ENCODE data around the gene GNG8. TPM values are rescaled to one million over a fixed set of nuclear protein-coding genes. Genes with fewer than 3 reads are reported as not detected.

Gene GNG8
- total and polyA plus RNA-seq, 2 donors (not counting 1 experiment from before 2014, with no cell fraction given), result 6.7 TPM; not detected in 1

DNA sequence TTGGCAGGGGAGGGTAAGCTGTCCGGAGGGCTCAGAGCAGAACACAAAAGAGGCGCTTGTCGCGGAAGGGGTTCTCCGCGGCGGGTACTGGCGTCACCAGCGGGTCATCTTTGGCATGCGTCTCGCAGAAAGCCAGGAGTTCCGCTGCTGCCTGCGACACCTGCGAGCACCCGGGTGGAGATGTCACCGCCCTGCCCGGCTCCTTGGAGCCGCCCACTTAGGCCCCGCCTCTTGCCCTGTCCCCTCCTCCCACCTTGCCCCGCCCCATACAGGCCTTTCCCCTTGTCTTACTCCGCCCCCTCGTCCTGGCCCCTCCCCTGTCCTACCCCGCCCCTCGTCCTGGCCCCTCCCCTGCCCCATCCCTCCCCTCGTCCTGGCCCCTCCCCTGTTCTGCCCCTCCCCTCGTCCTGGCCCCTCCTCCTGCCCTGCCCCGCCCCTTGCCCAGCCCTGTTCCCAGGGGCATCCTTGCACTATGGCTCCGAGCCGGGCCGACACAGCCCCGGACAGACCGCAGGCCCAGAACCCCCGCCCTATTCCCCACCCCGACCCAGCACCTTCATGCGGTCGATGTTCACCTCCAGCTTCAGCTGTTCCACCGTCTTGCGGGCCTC, 1.9 kb downstream of the GNG8 start:
- H3K27me3 Mint-ChIP-seq, result peaks cover 7% of the 10 kb centered on the region
- H3K27ac Mint-ChIP-seq, result peak overlapping the region; percentile 71
- Histone ChIP-seq H3K9me3 (ENCODE audit: control extremely low read depth in 1 of 3, control insufficient read depth in 2 of 3, insufficient read depth in 1 of 3, low read length in 2 of 3) (peaks cover 0 to 5% (median 0%) of the 10 kb centered on the region in 3 donors), H3K27ac (ENCODE audit: low read length in 2 of 2) (peak overlapping the region; percentile 73 to 79), H3K79me2 (ENCODE audit: control insufficient read depth, insufficient read depth, low read length) (no peaks in the 10 kb centered on the region), H3K9ac (ENCODE audit: low read length) (peak overlapping the region; percentile 61), H3K4me3 (ENCODE audit: control extremely low read depth in 1 of 5, extremely low read depth in 1 of 5, insufficient read depth in 1 of 5, low read depth in 2 of 5, low read length in 4 of 5) (peak overlapping the region in 4 of 5 experiments; percentile 35 to 57 (median 52)), H3K36me3 (replicated peaks in 1 of 2; ENCODE audit: control extremely low read depth in 1 of 2, control insufficient read depth in 1 of 2, extremely low read depth in 1 of 2, insufficient read depth in 2 of 2, low read length in 1 of 2) (no peaks in the 10 kb centered on the region), H3K27me3 (replicated peaks in 1 of 4; ENCODE audit: control extremely low read depth in 1 of 4, control insufficient read depth in 3 of 4, insufficient read depth in 4 of 4, low read length in 3 of 4) (peaks cover 0 to 10% (median 2%) of the 10 kb centered on the region in 4 experiments), H4K20me1 (ENCODE audit: control insufficient read depth, insufficient read depth, low read length, poor library complexity, severe bottlenecking) (no peaks in the 10 kb centered on the region), H3K4me1 (ENCODE audit: control insufficient read depth in 2 of 2, insufficient read depth in 2 of 2, low read length in 2 of 2) (peaks cover 40 to 52% of the 10 kb centered on the region in 2 donors), H3K4me2 (replicated peaks; ENCODE audit: low read depth, low read length, poor library complexity, severe bottlenecking) (peak overlapping the region; percentile 89), H2AFZ (ENCODE audit: insufficient read depth, low read depth, low read length, poor library complexity, severe bottlenecking) (peak overlapping the region; percentile 39)
- DNase-seq (peak; percentile 98), ATAC-seq (ENCODE audit: low read depth) (peak; percentile 74)
- H3K4me3 Mint-ChIP-seq, result peak overlapping the region; percentile 82
- ChIA-PET POLR2A (interaction anchor here (0.6 to 3.0 kb wide), 8 partner anchors 10 to 610 kb away, joined by 3 to 12 read pairs (median 6); partner anchors contain the start of genes CALM3 and DACT3), CTCF (interaction anchor here (1.5 to 5.7 kb wide), 4 partner anchors 15 to 28 kb away, joined by 7 to 47 read pairs (median 16); partner anchors contain the start of gene DACT3)
- no peaks in the 10 kb centered on the region for H3K9me3 Mint-ChIP-seq (ENCODE audit: insufficient read depth)
- H3K4me1 Mint-ChIP-seq, result peaks cover 30% of the 10 kb centered on the region
- intact Hi-C loops (cut with micrococcal nuclease), result loop anchor here (1.0 kb wide), 4 partner anchors 16 to 34 kb away; partner anchors contain the start of gene DACT3
- WGBS (ENCODE audit: insufficient coverage), result 2% methylated on average over 31 of the region's 38 CpGs
- TF ChIP-seq CTCF (IDR thresholded peaks at IDR 0.05) (no peak), EZH2 (IDR thresholded peaks at IDR 0.05; ENCODE audit: borderline replicate concordance, insufficient read depth, low read depth, low read length, poor library complexity, severe bottlenecking) (no peak)

DNA sequence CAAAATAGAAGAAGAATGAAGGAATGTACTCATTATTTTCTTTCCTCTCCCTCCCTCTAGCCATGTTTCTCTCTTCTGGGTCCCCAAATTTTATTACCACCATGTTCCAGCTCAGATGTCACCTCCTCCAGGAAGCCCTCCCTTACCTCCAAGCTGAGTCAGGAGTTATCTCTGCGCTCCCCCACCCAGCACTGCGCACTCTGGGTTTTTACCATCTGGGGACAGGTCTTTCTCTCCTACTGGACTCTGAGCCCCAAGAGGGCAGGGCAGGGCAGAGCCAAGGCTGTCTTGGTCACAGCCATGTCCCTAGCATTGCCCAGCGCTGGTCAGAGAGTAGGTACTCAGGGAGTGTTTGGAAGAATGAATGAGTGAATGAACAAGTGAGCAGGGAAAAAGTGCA, 2.9 kb downstream of the GNG8 start:
- peaks cover 33% of the 10 kb centered on the region for H3K4me1 Mint-ChIP-seq
- CTCF ChIA-PET, result interaction anchor here (1.0 to 5.7 kb wide), 6 partner anchors 14 to 72 kb away, joined by 3 to 47 read pairs (median 10); partner anchors contain the start of gene DACT3
- peaks cover 33 to 44% of the 10 kb centered on the region in 2 donors for H3K4me1 ChIP-seq (ENCODE audit: control insufficient read depth in 2 of 2, insufficient read depth in 2 of 2, low read length in 2 of 2)
- peak overlapping the region; percentile 89 for H3K4me2 ChIP-seq (replicated peaks; ENCODE audit: low read depth, low read length, poor library complexity, severe bottlenecking)
- H3K27me3 ChIP-seq (replicated peaks in 1 of 4; ENCODE audit: control extremely low read depth in 1 of 4, control insufficient read depth in 3 of 4, insufficient read depth in 4 of 4, low read length in 3 of 4), result peaks cover 0 to 10% (median 2%) of the 10 kb centered on the region in 4 experiments
- WGBS (ENCODE audit: insufficient coverage), result 90% methylated on average over 3 of the region's 3 CpGs
- H3K9ac ChIP-seq (ENCODE audit: low read length), result peak overlapping the region; percentile 61
- H3K4me3 ChIP-seq (ENCODE audit: control extremely low read depth in 1 of 5, extremely low read depth in 1 of 5, insufficient read depth in 1 of 5, low read depth in 2 of 5, low read length in 4 of 5), result peak overlapping the region in 3 of 5 experiments; percentile 51 to 57 (median 54)
- no peak overlapping the region for H2AFZ ChIP-seq (ENCODE audit: insufficient read depth, low read depth, low read length, poor library complexity, severe bottlenecking)
- POLR2A ChIA-PET, result interaction anchor here (0.6 to 3.0 kb wide), 5 partner anchors 13 to 84 kb away, joined by 4 to 12 read pairs (median 8); partner anchors contain the start of genes DACT3 and PRKD2
- H3K4me3 Mint-ChIP-seq, result peak overlapping the region; percentile 82
- TF ChIP-seq EZH2 (IDR thresholded peaks at IDR 0.05; ENCODE audit: borderline replicate concordance, insufficient read depth, low read depth, low read length, poor library complexity, severe bottlenecking) (no peak), CTCF (IDR thresholded peaks at IDR 0.05) (no peak)
- H3K9me3 Mint-ChIP-seq (ENCODE audit: insufficient read depth), result no peaks in the 10 kb centered on the region
- peaks cover 0 to 5% (median 0%) of the 10 kb centered on the region in 3 donors for H3K9me3 ChIP-seq (ENCODE audit: control extremely low read depth in 1 of 3, control insufficient read depth in 2 of 3, insufficient read depth in 1 of 3, low read length in 2 of 3)
- ATAC-seq (ENCODE audit: low read depth), result no peak
- H3K27ac ChIP-seq (ENCODE audit: low read length in 2 of 2), result peak overlapping the region; percentile 73 to 79
- H3K27ac Mint-ChIP-seq, result peak overlapping the region; percentile 56
- peaks cover 7% of the 10 kb centered on the region for H3K27me3 Mint-ChIP-seq
- no peaks in the 10 kb centered on the region for H3K36me3 ChIP-seq (replicated peaks in 1 of 2; ENCODE audit: control extremely low read depth in 1 of 2, control insufficient read depth in 1 of 2, extremely low read depth in 1 of 2, insufficient read depth in 2 of 2, low read length in 1 of 2)
- intact Hi-C loops (cut with micrococcal nuclease), result no loop called here
- no peaks in the 10 kb centered on the region for H3K79me2 ChIP-seq (ENCODE audit: control insufficient read depth, insufficient read depth, low read length)
- DNase-seq, result no peak
- no peaks in the 10 kb centered on the region for H4K20me1 ChIP-seq (ENCODE audit: control insufficient read depth, insufficient read depth, low read length, poor library complexity, severe bottlenecking)

Data from B cell (primary cell).